GM18873 (cell line): ENCODE results near the gene GPC2.
"Not testable (repeated sequence)": the region's sequence is repeated elsewhere in the genome, so short reads cannot be mapped to it uniquely, and the experiment has no call there.

Experiments
- ATAC-seq: cut with Tn5 transposase; IDR thresholded peaks from one replicate; pipeline ENCODE4 v1.9.1; 2021; ENCODE audit warnings: mild to moderate bottlenecking, moderate library complexity, moderate number of reproducible peaks; ENCODE audit not compliant: unreplicated experiment, low FRiP score

GPC2 gene

GRCh38 chr7:100153708-100154535 is 23.3 kb downstream of the GPC2 start:
- no peak for ATAC-seq

- ATAC-seq: no peak
Observed at GRCh38 chr7:100152937-100153666, 24.1 kb downstream of the GPC2 start.

GRCh38 chr7:100152404-100152803 is 24.8 kb downstream of the GPC2 start:
- ATAC-seq: no peak

- ATAC-seq: peak; percentile 98
Observed at GRCh38 chr7:100148559-100149328, 28.4 kb downstream of the GPC2 start, which contains the start of gene LAMTOR4. Gene LAMTOR4, plus strand, starts transcription at chr7:100148918. Its CDS starts 55 bp downstream, at chr7:100148973.

- ATAC-seq: no peak
Observed at GRCh38 chr7:100148225-100148558, 29.0 kb downstream of the GPC2 start.

- no peak for ATAC-seq
Observed at GRCh38 chr7:100147278-100147677, 29.9 kb downstream of the GPC2 start.

GRCh38 chr7:100146350-100146749 is 30.8 kb downstream of the GPC2 start:
- ATAC-seq: not testable (repeated sequence)

- no peak for ATAC-seq
Observed at GRCh38 chr7:100142461-100142860, 34.7 kb downstream of the GPC2 start.

GRCh38 chr7:100141555-100141949 is 35.6 kb downstream of the GPC2 start:
- no peak for ATAC-seq

- no peak for ATAC-seq
Observed at GRCh38 chr7:100137851-100138760, 39.1 kb downstream of the GPC2 start.

- ATAC-seq: no peak
Observed at GRCh38 chr7:100132697-100133151, 44.5 kb downstream of the GPC2 start.

GRCh38 chr7:100132126-100132525 is 45.1 kb downstream of the GPC2 start:
- ATAC-seq: no peak

- ATAC-seq: no peak
Observed at GRCh38 chr7:100130608-100131453, 46.4 kb downstream of the GPC2 start.

GRCh38 chr7:100130220-100130607 is 47.0 kb downstream of the GPC2 start:
- not testable (repeated sequence) for ATAC-seq

- no peak for ATAC-seq
Observed at GRCh38 chr7:100128637-100128963, 48.6 kb downstream of the GPC2 start.

GRCh38 chr7:100127866-100128636 is 49.1 kb downstream of the GPC2 start:
- ATAC-seq: no peak

- peak; percentile 63 for ATAC-seq
Observed at GRCh38 chr7:100126931-100127865, 50.0 kb downstream of the GPC2 start, which contains the start of gene MBLAC1. Gene MBLAC1, plus strand, starts transcription at chr7:100126967. Its CDS starts 429 bp downstream, at chr7:100127396.
